ENCODE measurements around the gene PRPSAP1.

DNA sequence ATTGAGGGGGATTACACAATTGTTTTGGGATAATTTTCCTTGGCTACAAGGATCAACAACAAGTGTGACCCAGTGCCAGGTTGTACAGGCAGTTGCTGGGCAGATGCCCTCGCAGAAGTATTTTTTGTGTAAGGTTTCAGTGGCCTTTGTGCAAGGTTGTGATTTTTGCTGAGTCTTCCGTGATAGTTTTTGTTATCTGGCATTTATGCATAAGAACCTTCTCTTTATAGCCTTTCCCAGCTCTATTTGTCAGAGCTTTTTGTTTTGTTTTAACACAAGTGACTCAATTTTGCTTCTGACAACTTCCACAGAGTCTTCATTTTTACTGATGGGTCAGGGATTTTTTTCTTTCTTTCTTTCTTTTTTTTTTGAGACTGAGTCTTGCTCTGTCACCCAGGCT lies 6.7 kb upstream of the PRPSAP1 start:
- TF ChIP-seq EZH2phosphoT487 (IDR thresholded peaks at IDR 0.05; ENCODE audit: borderline replicate concordance, low read depth) (no peak), MXI1 (IDR thresholded peaks at IDR 0.05; ENCODE audit: low read depth, low read length) (no peak), EP300 (IDR thresholded peaks at IDR 0.05; ENCODE audit: borderline replicate concordance in 1 of 2, low read depth in 1 of 2, low read length in 1 of 2) (no peak), POLR2AphosphoS5 (IDR thresholded peaks at IDR 0.05; ENCODE audit: low read depth, low read length) (no peak)
- TF ChIP-seq, protein P1, sequence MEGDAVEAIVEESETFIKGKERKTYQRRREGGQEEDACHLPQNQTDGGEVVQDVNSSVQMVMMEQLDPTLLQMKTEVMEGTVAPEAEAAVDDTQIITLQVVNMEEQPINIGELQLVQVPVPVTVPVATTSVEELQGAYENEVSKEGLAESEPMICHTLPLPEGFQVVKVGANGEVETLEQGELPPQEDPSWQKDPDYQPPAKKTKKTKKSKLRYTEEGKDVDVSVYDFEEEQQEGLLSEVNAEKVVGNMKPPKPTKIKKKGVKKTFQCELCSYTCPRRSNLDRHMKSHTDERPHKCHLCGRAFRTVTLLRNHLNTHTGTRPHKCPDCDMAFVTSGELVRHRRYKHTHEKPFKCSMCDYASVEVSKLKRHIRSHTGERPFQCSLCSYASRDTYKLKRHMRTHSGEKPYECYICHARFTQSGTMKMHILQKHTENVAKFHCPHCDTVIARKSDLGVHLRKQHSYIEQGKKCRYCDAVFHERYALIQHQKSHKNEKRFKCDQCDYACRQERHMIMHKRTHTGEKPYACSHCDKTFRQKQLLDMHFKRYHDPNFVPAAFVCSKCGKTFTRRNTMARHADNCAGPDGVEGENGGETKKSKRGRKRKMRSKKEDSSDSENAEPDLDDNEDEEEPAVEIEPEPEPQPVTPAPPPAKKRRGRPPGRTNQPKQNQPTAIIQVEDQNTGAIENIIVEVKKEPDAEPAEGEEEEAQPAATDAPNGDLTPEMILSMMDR (IDR thresholded peaks at IDR 0.05): no peak

Measured in SK-N-SH (cell line).